Panc1 (cell line): ENCODE data around the gene NDUFV1. TPM values are rescaled to one million over a fixed set of nuclear protein-coding genes. Genes with fewer than 3 reads are reported as not detected.
"Not testable (repeated sequence)": the region's sequence is repeated elsewhere in the genome, so short reads cannot be mapped to it uniquely, and the experiment has no call there.

Experiments used
- ATAC-seq: fragments of 200-7000 bp; cut with Tn5 transposase; 2 replicates; pipeline ENCODE4 v1.9.1; 2020; ENCODE audit warnings: mild to moderate bottlenecking, moderate library complexity
- BruUV-seq: library from RNA; stranded (reverse); fragments of 400-500 nt; replicated peaks from 2 replicates; lab custom pipeline; 2021; lab: Mats Ljungman, UMichigan
- CTCF ChIA-PET: fragments of 300-600 bp; sonication (Branson Sonifier 250); formaldehyde crosslinking; loops from one replicate; lab custom pipeline; 2022; ENCODE audit warnings: antibody characterized with exemption; lab: Charles Lee
- POLR2A ChIA-PET: fragments of 300-600 bp; sonication (Branson Sonifier 250); formaldehyde crosslinking; loops from one replicate; lab custom pipeline; 2022; ENCODE audit warnings: antibody characterized with exemption; lab: Charles Lee
- DNase-seq: peaks from one replicate; pipeline ENCODE4 v3.0.0-alpha.2; 2010; ENCODE audit warnings: low read depth, low spot score
- H3K27ac ChIP-seq: 2 replicates; pipeline ENCODE4 v1.5.1; 2011; ENCODE audit warnings: mild to moderate bottlenecking, low read length, inconsistent platforms
- H3K27me3 ChIP-seq: fragments of 200-500 bp; sonication (Bioruptor generic); 2 replicates; pipeline ENCODE4 v1.6.0; 2014; ENCODE audit warnings: low read length, inconsistent platforms; ENCODE audit not compliant: control insufficient read depth, insufficient read depth
- H3K36me3 ChIP-seq: fragments of 200-500 bp; sonication (Bioruptor generic); 2 replicates; pipeline ENCODE4 v1.5.1; 2014; ENCODE audit warnings: inconsistent platforms, mild to moderate bottlenecking, low read length, moderate library complexity; ENCODE audit not compliant: control insufficient read depth, insufficient read depth
- H3K4me1 ChIP-seq: 2 replicates; pipeline ENCODE4 v1.5.1; 2011; ENCODE audit warnings: inconsistent platforms, mild to moderate bottlenecking, low read length, moderate library complexity; ENCODE audit not compliant: control insufficient read depth, insufficient read depth
- H3K4me3 ChIP-seq, 2 experiments: 2 replicates each; pipeline ENCODE4 v1.5.1; 2011 to 2012; ENCODE audit warnings: low read depth in 2 of 2, low read length in 2 of 2, mild to moderate bottlenecking in 2 of 2, inconsistent platforms in 1 of 2, moderate library complexity in 1 of 2
- H3K9me3 ChIP-seq: fragments of 200-500 bp; sonication (Bioruptor generic); 2 replicates; pipeline ENCODE4 v1.5.1; 2014; ENCODE audit warnings: low read depth, mild to moderate bottlenecking, inconsistent platforms, low read length, moderate library complexity; ENCODE audit not compliant: control insufficient read depth, insufficient read depth
- CTCF ChIP-seq: fragments of 450-650 bp; IDR thresholded peaks from 2 replicates; pipeline ENCODE4 v1.5.1; 2017; ENCODE audit warnings: mild to moderate bottlenecking
- POLR2AphosphoS5 ChIP-seq: IDR thresholded peaks from 2 replicates; pipeline ENCODE4 v1.6.1; 2012; ENCODE audit warnings: mild to moderate bottlenecking, low read depth, low read length, moderate library complexity
- REST ChIP-seq, 2 experiments: IDR thresholded peaks; 2 replicates each; pipeline ENCODE4 v1.6.1; 2011 to 2012; ENCODE audit warnings: low read depth in 2 of 2, control low read depth in 1 of 2, low read length in 1 of 2, mild to moderate bottlenecking in 1 of 2, moderate library complexity in 1 of 2; ENCODE audit not compliant: insufficient read depth in 1 of 2
- SIN3A ChIP-seq: IDR thresholded peaks from 2 replicates; pipeline ENCODE4 v1.6.1; 2012; ENCODE audit warnings: low read depth, mild to moderate bottlenecking, low read length, moderate library complexity, borderline replicate concordance; ENCODE audit not compliant: insufficient read depth
- TCF7L2 ChIP-seq: IDR thresholded peaks from 2 replicates; pipeline ENCODE4 v1.6.1; 2011; ENCODE audit warnings: mild to moderate bottlenecking, low read depth, low read length, inconsistent platforms
- in situ Hi-C: cut with HindIII; loops from 2 replicates; pipeline ENCODE4 v1.10.0; 2016; ENCODE audit warnings: low sequenced_read_pairs, low pct_unique_long_range_greater_than_20kb
- intact Hi-C: fragments of 100-400 bp; cut with micrococcal nuclease; formaldehyde crosslinking; loops from one replicate; pipeline ENCODE4 v1.10.0; 2022; ENCODE audit not compliant: unreplicated experiment
- total RNA-seq: library from RNA; stranded (reverse); gene quantifications from one replicate; pipeline ENCODE4 v1.2.1, GENCODE V29; 2021; ENCODE audit not compliant: unreplicated experiment

NDUFV1 gene
- total RNA-seq, 1 experiment from 2014 or later, result 281 TPM

GRCh38 chr11:67657300-67657699 is 50.6 kb downstream of the NDUFV1 start:
- in situ Hi-C loops, result no loop called here
- ChIA-PET POLR2A (no interaction called here), CTCF (no interaction called here)
- H3K27me3 ChIP-seq, result no peaks in the 10 kb centered on the region
- H3K4me1 ChIP-seq, result no peaks in the 10 kb centered on the region
- TF ChIP-seq SIN3A (no peak), CTCF (no peak), TCF7L2 (no peak), REST (IDR thresholded peaks at IDR 0.05; ENCODE audit: insufficient read depth in 1 of 2, low read depth in 2 of 2, low read length in 1 of 2) (no peak), POLR2AphosphoS5 (no peak)
- intact Hi-C loops, result no loop called here
- DNase-seq (no peak), ATAC-seq (no peak)
- H3K9me3 ChIP-seq, result no peaks in the 10 kb centered on the region
- H3K36me3 ChIP-seq, result no peaks in the 10 kb centered on the region
- BruUV-seq, result no TSS peak
- no peak overlapping the region for H3K27ac ChIP-seq
- no peak overlapping the region for H3K4me3 ChIP-seq

- in situ Hi-C loops, DNase-seq, H3K4me1 ChIP-seq, POLR2A ChIA-PET, H3K36me3 ChIP-seq, ATAC-seq, BruUV-seq, H3K27me3 ChIP-seq, H3K9me3 ChIP-seq, intact Hi-C loops, H3K27ac ChIP-seq, H3K4me3 ChIP-seq: not testable (repeated sequence)
- CTCF ChIA-PET, result interaction anchor here (0.6 to 2.0 kb wide), 8 partner anchors 9 to 54 kb away, joined by 3 to 23 read pairs (median 4); partner anchors contain the start of genes ACY3 and NUDT8
- TF ChIP-seq CTCF, result peak; percentile 35
These were observed 53.0 kb downstream of the NDUFV1 start for GRCh38 chr11:67659651-67660165.

GRCh38 chr11:67660752-67661151 is 54.0 kb downstream of the NDUFV1 start:
- BruUV-seq, ATAC-seq, in situ Hi-C loops, H3K27ac ChIP-seq, H3K4me1 ChIP-seq, H3K4me3 ChIP-seq, H3K9me3 ChIP-seq, H3K27me3 ChIP-seq, H3K36me3 ChIP-seq, DNase-seq, intact Hi-C loops: not testable (repeated sequence)
- CTCF ChIA-PET, result interaction anchor here (0.7 to 2.0 kb wide), 2 partner anchors 23 to 32 kb away, joined by 15 to 23 read pairs; partner anchors contain the start of gene NUDT8
- POLR2A ChIA-PET, result interaction anchor here (0.6 kb wide), 1 partner anchor 85 kb away, joined by 9 read pairs; no protein-coding TSS in a partner anchor
